ENCODE data around the gene CEP68.

Gene CEP68

GRCh38 chr2:65134158-65134557, 77.9 kb downstream of the CEP68 start:
- no peak for DNase-seq

DNA sequence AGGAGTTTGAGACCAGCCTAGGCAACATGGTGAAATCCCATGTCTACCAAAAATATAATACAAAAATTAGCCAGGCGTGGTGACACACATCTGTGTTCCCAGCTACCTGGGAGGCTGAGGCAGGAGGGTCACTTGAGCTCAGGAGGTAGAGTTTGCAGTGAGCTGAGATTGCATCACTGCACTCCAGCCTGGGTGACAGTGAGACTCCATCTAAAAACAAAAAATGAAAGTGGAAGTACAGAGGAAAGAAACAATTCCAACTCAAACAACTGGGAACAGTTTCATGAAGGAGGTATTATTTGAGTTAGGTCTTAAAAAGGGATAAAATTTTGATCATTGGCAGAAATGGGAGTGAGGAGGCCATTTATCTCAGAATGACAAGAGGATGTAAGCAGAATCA, 80.0 kb downstream of the CEP68 start:
- no peak for DNase-seq

Data from activated CD4-positive, alpha-beta T cell treated with anti-CD3 and anti-CD28 coated beads, Interleukin-2, Interleukin-6, amounts not matched to agents 100 ng/mL and 50 ng/mL, durations not matched to agents 16 hours and 8 hours (primary cell).